HepG2 (cell line): Measurements from ENCODE around the gene SPAG8. TPM values are rescaled to one million over a fixed set of nuclear protein-coding genes. Genes with fewer than 3 reads are reported as not detected.

ENCODE experiments used
- ATAC-seq: fragments of 200-7000 bp; cut with Tn5 transposase; 3 replicates; pipeline ENCODE4 v1.9.1; 2020; ENCODE audit warnings: mild to moderate bottlenecking, moderate library complexity
- BruUV-seq: library from RNA; stranded (reverse); fragments of 400-500 nt; replicated peaks from 2 replicates; lab custom pipeline; 2021; lab: Mats Ljungman, UMichigan
- CTCF ChIA-PET: fragments of 300-600 bp; formaldehyde crosslinking; extraction: SDS; loops from one replicate; lab custom pipeline; 2021; ENCODE audit warnings: low total read pairs, inconsistent platforms, low intra/inter-chr PET ratio; lab: Yijun Ruan, JAX
- POLR2A ChIA-PET: fragments of 350-600 bp; sonication (Branson Sonifier 250); formaldehyde crosslinking; loops from one replicate; lab custom pipeline; 2020; ENCODE audit warnings: antibody characterized with exemption, inconsistent platforms; lab: Yijun Ruan, JAX
- DNase-seq: peaks from one replicate; pipeline ENCODE4 v3.0.0-alpha.2; 2015; ENCODE audit warnings: low spot score
- FAIRE-seq: peaks from 3 replicates; lab custom pipeline; 2011; peaks lifted over from hg19 to GRCh38; lab: Jason Lieb, UNC
- H2AFZ ChIP-seq: one replicate; pipeline ENCODE4 v1.6.1; 2011; ENCODE audit warnings: low read length, inconsistent platforms
- H3K27ac ChIP-seq: fragments of 300-600 bp; 3 replicates; pipeline ENCODE4 v1.8.0; 2011; ENCODE audit warnings: mixed run types, mild to moderate bottlenecking, mixed read lengths, low read length, inconsistent platforms; ENCODE audit not compliant: insufficient read depth; ENCODE audit errors: extremely low read length
- H3K27me3 ChIP-seq, 2 experiments: fragments of 200-600 bp in 1 of 2; 2 replicates in 1 of 2; 3 replicates in 1 of 2; pipeline versions ENCODE4 v1.6.0 to v1.8.0; 2011; ENCODE audit warnings: low read length in 2 of 2, mild to moderate bottlenecking in 2 of 2, moderate library complexity in 2 of 2, inconsistent platforms in 1 of 2; ENCODE audit not compliant: insufficient read depth in 2 of 2, control insufficient read depth in 1 of 2
- H3K36me3 ChIP-seq, 2 experiments: fragments of 200-600 bp in 1 of 2; replicated peaks in 1 of 2; 2 replicates in 1 of 2; 3 replicates in 1 of 2; pipeline versions ENCODE4 v1.5.1 to v1.8.0; 2011; ENCODE audit warnings: low read length in 2 of 2, inconsistent platforms in 1 of 2; ENCODE audit not compliant: insufficient read depth in 2 of 2, control insufficient read depth in 1 of 2
- H3K4me1 ChIP-seq: 2 replicates; pipeline ENCODE4 v1.5.1; 2012; ENCODE audit warnings: low read length, inconsistent platforms; ENCODE audit not compliant: insufficient read depth
- H3K4me2 ChIP-seq: 2 replicates; pipeline ENCODE4 v1.6.0; 2011; ENCODE audit warnings: low read depth, low read length, inconsistent platforms
- H3K4me3 ChIP-seq, 3 experiments: fragments of 200-600 bp in 1 of 3; sonication (generic), shearing (Covaris generic) in 1 of 3; replicated peaks in 1 of 3; 2 replicates each; pipeline ENCODE4 v1.5.1; 2011 to 2016; ENCODE audit warnings: low read length in 3 of 3, inconsistent platforms in 2 of 3, low read depth in 2 of 3, mild to moderate bottlenecking in 2 of 3, control low read depth in 1 of 3, mixed read lengths in 1 of 3; ENCODE audit not compliant: insufficient read depth in 1 of 3
- H3K79me2 ChIP-seq: one replicate; pipeline ENCODE4 v1.6.1; 2011; ENCODE audit warnings: low read length, inconsistent platforms; ENCODE audit not compliant: insufficient read depth
- H3K9ac ChIP-seq: 2 replicates; pipeline ENCODE4 v1.6.0; 2011; ENCODE audit warnings: mild to moderate bottlenecking, low read depth, low read length, inconsistent platforms; ENCODE audit not compliant: insufficient read depth
- H3K9me3 ChIP-seq: 2 replicates; pipeline ENCODE4 v1.5.1; 2012; ENCODE audit warnings: mild to moderate bottlenecking, low read length
- H4K20me1 ChIP-seq: 2 replicates; pipeline ENCODE4 v1.6.0; 2011; ENCODE audit warnings: inconsistent platforms, mild to moderate bottlenecking, low read length, moderate library complexity; ENCODE audit not compliant: insufficient read depth
- ATF1 ChIP-seq: IDR thresholded peaks from 2 replicates; pipeline ENCODE4 v1.6.1; 2016; ENCODE audit warnings: mild to moderate bottlenecking, control low read depth
- DDIT3 ChIP-seq: sonication (generic); formaldehyde crosslinking; IDR thresholded peaks from 2 replicates; pipeline ENCODE4 v1.4.0; 2020; ENCODE audit warnings: mild to moderate bottlenecking, missing genetic modification reagents
- GMEB2 ChIP-seq: IDR thresholded peaks from 2 replicates; pipeline ENCODE4 v1.6.1; 2016; ENCODE audit warnings: missing biosample characterization, missing genetic modification reagents, low read depth
- HOXA9 ChIP-seq: sonication (generic); formaldehyde crosslinking; IDR thresholded peaks from 2 replicates; pipeline ENCODE4 v1.8.1; 2022; ENCODE audit warnings: missing genetic modification reagents, mild to moderate bottlenecking, moderate library complexity, borderline replicate concordance
- PTBP1 ChIP-seq: fragments of 200-400 bp; formaldehyde crosslinking; IDR thresholded peaks from 2 replicates; pipeline ENCODE4 v1.6.1; 2018; ENCODE audit warnings: low read length, low read depth; ENCODE audit not compliant: poor library complexity, severe bottlenecking
- WGBS: methylation state at CpG from one replicate; pipeline ENCODE4 v1.1.6; 2017; ENCODE audit warnings: low lambda C conversion rate; 5-methylcytosine and 5-hydroxymethylcytosine counted together
- in situ Hi-C: cut with HindIII; loops from 2 replicates; pipeline ENCODE4 v1.10.0; 2017; ENCODE audit warnings: low pct_unique_long_range_greater_than_20kb; ENCODE audit not compliant: extremely low pct_ligation_motif_present
- intact Hi-C: fragments of 100-400 bp; cut with micrococcal nuclease; formaldehyde crosslinking; loops from one replicate; pipeline ENCODE4 v1.10.0; 2022; ENCODE audit not compliant: unreplicated experiment
- polyA plus RNA-seq, 8 experiments: library from polyadenylated mRNA; depleted of rRNA in 3 of 8; stranded (reverse) in 7 of 8; unstranded in 1 of 8; fragments of >200 nt; fragmentation: Illumina TruSeq in 4 of 8; extraction: Trizol in 4 of 8; gene quantifications; 2 replicates each; pipeline versions ENCODE4 v1.2.1 to v1.2.3, GENCODE V29; 2011 to 2016; ENCODE audit warnings: low read depth in 4 of 8, missing spikeins in 1 of 8, mixed read lengths in 1 of 8; ENCODE audit not compliant: insufficient read depth in 1 of 8
- total RNA-seq, 5 experiments: library from RNA; depleted of rRNA; stranded (reverse); fragments of >200 nt; fragmentation: Illumina TruSeq; extraction: Trizol; gene quantifications; 2 replicates each; pipeline ENCODE4 v1.2.3, GENCODE V29; 2016; ENCODE audit warnings: low read depth in 1 of 5
- TF ChIP-seq, protein P1 (sequence below): sonication (generic); formaldehyde crosslinking; IDR thresholded peaks from 2 replicates; pipeline ENCODE4 v1.4.0; 2020; ENCODE audit warnings: missing genetic modification reagents

Gene SPAG8
- total and polyA plus RNA-seq, 2 of the 13 experiments (the other 11 are each of a cell fraction or from before 2014, with no cell fraction given), result 0.18 to 0.27 TPM

- Histone ChIP-seq H3K9ac (no peak overlapping the region), H3K79me2 (no peaks in the 10 kb centered on the region)
- TF ChIP-seq PTBP1 (no peak), HOXA9 (CRISPR knock-in tag) (no peak), GMEB2 (CRISPR knock-in tag) (no peak), ATF1 (no peak), DDIT3 (CRISPR knock-in tag) (no peak)
- TF ChIP-seq, protein P1, sequence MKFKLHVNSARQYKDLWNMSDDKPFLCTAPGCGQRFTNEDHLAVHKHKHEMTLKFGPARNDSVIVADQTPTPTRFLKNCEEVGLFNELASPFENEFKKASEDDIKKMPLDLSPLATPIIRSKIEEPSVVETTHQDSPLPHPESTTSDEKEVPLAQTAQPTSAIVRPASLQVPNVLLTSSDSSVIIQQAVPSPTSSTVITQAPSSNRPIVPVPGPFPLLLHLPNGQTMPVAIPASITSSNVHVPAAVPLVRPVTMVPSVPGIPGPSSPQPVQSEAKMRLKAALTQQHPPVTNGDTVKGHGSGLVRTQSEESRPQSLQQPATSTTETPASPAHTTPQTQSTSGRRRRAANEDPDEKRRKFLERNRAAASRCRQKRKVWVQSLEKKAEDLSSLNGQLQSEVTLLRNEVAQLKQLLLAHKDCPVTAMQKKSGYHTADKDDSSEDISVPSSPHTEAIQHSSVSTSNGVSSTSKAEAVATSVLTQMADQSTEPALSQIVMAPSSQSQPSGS, result no peak
- TF ChIP-seq, all 625 proteins: peak for 0
- no peak overlapping the region for H3K27ac ChIP-seq
- 95% methylated on average over 3 of the region's 3 CpGs for WGBS
- H3K4me3 ChIP-seq, result no peak overlapping the region
- peaks cover 0 to 5% of the 10 kb centered on the region in 2 experiments; a peak in 1 of 5 replicates for H3K36me3 ChIP-seq
- CTCF ChIA-PET, result no interaction called here
- FAIRE-seq (no peak), DNase-seq (no peak), ATAC-seq (no peak)
- POLR2A ChIA-PET, result no interaction called here
- H3K4me2 ChIP-seq, result no peak overlapping the region
- no peak overlapping the region for H2AFZ ChIP-seq
- no TSS peak for BruUV-seq
- H3K27me3 ChIP-seq, result no peaks in the 10 kb centered on the region
- peaks cover 22% of the 10 kb centered on the region for H3K4me1 ChIP-seq
- intact Hi-C loops, result no loop called here
- in situ Hi-C loops, result no loop called here
- no peaks in the 10 kb centered on the region for H3K9me3 ChIP-seq
- no peaks in the 10 kb centered on the region for H4K20me1 ChIP-seq
These were observed 33.6 kb downstream of the SPAG8 start for GRCh38 chr9:35778496-35778895.
